ENCODE data around the gene CPT1B.
A peak's percentile ranks its signal among the peaks of the same experiment; 100 is the strongest.

Gene CPT1B

GRCh38 chr22:50604256-50605001, 26.2 kb upstream of the CPT1B start:
- H3K36me3 Mint-ChIP-seq (ENCODE audit: low read depth) = peaks cover 1% of the 10 kb centered on the region
- H3K27ac Mint-ChIP-seq = no peak overlapping the region
- no peak overlapping the region for H3K4me3 Mint-ChIP-seq
- H3K4me1 Mint-ChIP-seq (ENCODE audit: low read depth) = peaks cover 5% of the 10 kb centered on the region
- H3K27me3 Mint-ChIP-seq (ENCODE audit: low read depth) = peaks cover 38% of the 10 kb centered on the region
- H3K9me3 Mint-ChIP-seq = no peaks in the 10 kb centered on the region

GRCh38 chr22:50603511-50604255, 25.5 kb upstream of the CPT1B start:
- Mint-ChIP-seq H3K4me1 (ENCODE audit: low read depth) (peaks cover 5% of the 10 kb centered on the region), H3K4me3 (no peak overlapping the region), H3K27me3 (ENCODE audit: low read depth) (peaks cover 37% of the 10 kb centered on the region), H3K27ac (no peak overlapping the region), H3K36me3 (ENCODE audit: low read depth) (peaks cover 1% of the 10 kb centered on the region), H3K9me3 (no peaks in the 10 kb centered on the region)

GRCh38 chr22:50602338-50602700, 24.1 kb upstream of the CPT1B start:
- Mint-ChIP-seq H3K27ac (peak overlapping the region; percentile 23), H3K9me3 (no peaks in the 10 kb centered on the region), H3K27me3 (ENCODE audit: low read depth) (peaks cover 44% of the 10 kb centered on the region), H3K4me3 (peak overlapping the region; percentile 73), H3K36me3 (ENCODE audit: low read depth) (peaks cover 1% of the 10 kb centered on the region), H3K4me1 (ENCODE audit: low read depth) (peaks cover 5% of the 10 kb centered on the region)

- H3K27ac Mint-ChIP-seq = peak overlapping the region; percentile 23
- H3K4me3 Mint-ChIP-seq = peak overlapping the region; percentile 73
- peaks cover 1% of the 10 kb centered on the region for H3K36me3 Mint-ChIP-seq (ENCODE audit: low read depth)
- H3K9me3 Mint-ChIP-seq = no peaks in the 10 kb centered on the region
- H3K27me3 Mint-ChIP-seq (ENCODE audit: low read depth) = peaks cover 48% of the 10 kb centered on the region
- peaks cover 5% of the 10 kb centered on the region for H3K4me1 Mint-ChIP-seq (ENCODE audit: low read depth)
Measured at GRCh38 chr22:50601669-50602337, 23.6 kb upstream of the CPT1B start.

- H3K27ac Mint-ChIP-seq = no peak overlapping the region
- H3K4me1 Mint-ChIP-seq (ENCODE audit: low read depth) = peaks cover 5% of the 10 kb centered on the region
- H3K36me3 Mint-ChIP-seq (ENCODE audit: low read depth) = peaks cover 1% of the 10 kb centered on the region
- peaks cover 54% of the 10 kb centered on the region for H3K27me3 Mint-ChIP-seq (ENCODE audit: low read depth)
- H3K4me3 Mint-ChIP-seq = peak overlapping the region; percentile 73
- no peaks in the 10 kb centered on the region for H3K9me3 Mint-ChIP-seq
Measured at GRCh38 chr22:50600967-50601668, 22.9 kb upstream of the CPT1B start.

GRCh38 chr22:50600538-50600937, 22.3 kb upstream of the CPT1B start, which contains the start of gene MAPK8IP2:
MAPK8IP2 (plus strand) TSS chr22:50600793; CDS start chr22:50600819, 26 bp downstream.
- Mint-ChIP-seq H3K27ac (no peak within 1 kb of the TSS), H3K9me3 (no peaks in the 10 kb centered on the region), H3K36me3 (ENCODE audit: low read depth) (peaks cover 1% of the 10 kb centered on the region), H3K27me3 (ENCODE audit: low read depth) (peaks cover 54% of the 10 kb centered on the region), H3K4me1 (ENCODE audit: low read depth) (peaks cover 5% of the 10 kb centered on the region), H3K4me3 (peak within 1 kb of the TSS; percentile 73)

GRCh38 chr22:50599816-50600455, 21.7 kb upstream of the CPT1B start:
- Mint-ChIP-seq H3K9me3 (no peaks in the 10 kb centered on the region), H3K36me3 (ENCODE audit: low read depth) (peaks cover 1% of the 10 kb centered on the region), H3K4me1 (ENCODE audit: low read depth) (peaks cover 5% of the 10 kb centered on the region), H3K27me3 (ENCODE audit: low read depth) (peaks cover 51% of the 10 kb centered on the region), H3K4me3 (peak overlapping the region; percentile 44), H3K27ac (no peak overlapping the region)

- peaks cover 36% of the 10 kb centered on the region for H3K27me3 Mint-ChIP-seq (ENCODE audit: low read depth)
- H3K27ac Mint-ChIP-seq = no peak overlapping the region
Measured at GRCh38 chr22:50597097-50597496, 18.9 kb upstream of the CPT1B start.

GRCh38 chr22:50595189-50595588, 17.0 kb upstream of the CPT1B start:
- Mint-ChIP-seq H3K27me3 (ENCODE audit: low read depth) (peaks cover 39% of the 10 kb centered on the region), H3K36me3 (ENCODE audit: low read depth) (no peaks in the 10 kb centered on the region), H3K27ac (no peak overlapping the region), H3K4me3 (no peak overlapping the region), H3K9me3 (no peaks in the 10 kb centered on the region), H3K4me1 (ENCODE audit: low read depth) (peaks cover 3% of the 10 kb centered on the region)

More at GRCh38 chr22:50597097-50597496, 18.9 kb upstream of the CPT1B start:
- Mint-ChIP-seq H3K4me1 (ENCODE audit: low read depth) (peaks cover 5% of the 10 kb centered on the region), H3K36me3 (ENCODE audit: low read depth) (peaks cover 1% of the 10 kb centered on the region), H3K9me3 (no peaks in the 10 kb centered on the region), H3K4me3 (no peak overlapping the region)

GRCh38 chr22:50587407-50587806, 9.2 kb upstream of the CPT1B start:
- Mint-ChIP-seq H3K36me3 (ENCODE audit: low read depth) (no peaks in the 10 kb centered on the region), H3K9me3 (no peaks in the 10 kb centered on the region), H3K27ac (no peak overlapping the region), H3K4me1 (ENCODE audit: low read depth) (peaks cover 5% of the 10 kb centered on the region), H3K27me3 (ENCODE audit: low read depth) (peaks cover 18% of the 10 kb centered on the region), H3K4me3 (no peak overlapping the region)

GRCh38 chr22:50586416-50586815, 8.2 kb upstream of the CPT1B start:
- Mint-ChIP-seq H3K27me3 (ENCODE audit: low read depth) (peaks cover 18% of the 10 kb centered on the region), H3K4me1 (ENCODE audit: low read depth) (peaks cover 5% of the 10 kb centered on the region), H3K4me3 (no peak overlapping the region), H3K27ac (no peak overlapping the region), H3K9me3 (no peaks in the 10 kb centered on the region), H3K36me3 (ENCODE audit: low read depth) (no peaks in the 10 kb centered on the region)

- no peak overlapping the region for H3K4me3 Mint-ChIP-seq
- peaks cover 13% of the 10 kb centered on the region for H3K27me3 Mint-ChIP-seq (ENCODE audit: low read depth)
- H3K36me3 Mint-ChIP-seq (ENCODE audit: low read depth) = no peaks in the 10 kb centered on the region
- H3K27ac Mint-ChIP-seq = no peak overlapping the region
- no peaks in the 10 kb centered on the region for H3K9me3 Mint-ChIP-seq
- H3K4me1 Mint-ChIP-seq (ENCODE audit: low read depth) = peaks cover 5% of the 10 kb centered on the region
Measured at GRCh38 chr22:50585781-50586180, 7.6 kb upstream of the CPT1B start.

- Mint-ChIP-seq H3K4me1 (ENCODE audit: low read depth) (peaks cover 9% of the 10 kb centered on the region), H3K36me3 (ENCODE audit: low read depth) (peaks cover under 1% of the 10 kb centered on the region), H3K4me3 (no peak overlapping the region), H3K9me3 (no peaks in the 10 kb centered on the region), H3K27me3 (ENCODE audit: low read depth) (peaks cover 7% of the 10 kb centered on the region), H3K27ac (no peak overlapping the region)
Measured at GRCh38 chr22:50585238-50585637, 7.0 kb upstream of the CPT1B start.
